AG08396 (cell line): Measurements from ENCODE around the gene APOC4.
"Not testable (repeated sequence)": the region's sequence is repeated elsewhere in the genome, so short reads cannot be mapped to it uniquely, and the experiment has no call there.

ENCODE experiments used
- DNase-seq: peaks from one replicate; pipeline ENCODE4 v3.0.0; 2012; ENCODE audit warnings: low spot score, mixed read lengths

APOC4 gene

GRCh38 chr19:44914433-44915206, 27.4 kb upstream of the APOC4 start, which contains the start of gene APOC1:
APOC1 (plus strand) TSS chr19:44914608; CDS start chr19:44914892, 284 bp downstream.
- peak; percentile 93 for DNase-seq

DNA sequence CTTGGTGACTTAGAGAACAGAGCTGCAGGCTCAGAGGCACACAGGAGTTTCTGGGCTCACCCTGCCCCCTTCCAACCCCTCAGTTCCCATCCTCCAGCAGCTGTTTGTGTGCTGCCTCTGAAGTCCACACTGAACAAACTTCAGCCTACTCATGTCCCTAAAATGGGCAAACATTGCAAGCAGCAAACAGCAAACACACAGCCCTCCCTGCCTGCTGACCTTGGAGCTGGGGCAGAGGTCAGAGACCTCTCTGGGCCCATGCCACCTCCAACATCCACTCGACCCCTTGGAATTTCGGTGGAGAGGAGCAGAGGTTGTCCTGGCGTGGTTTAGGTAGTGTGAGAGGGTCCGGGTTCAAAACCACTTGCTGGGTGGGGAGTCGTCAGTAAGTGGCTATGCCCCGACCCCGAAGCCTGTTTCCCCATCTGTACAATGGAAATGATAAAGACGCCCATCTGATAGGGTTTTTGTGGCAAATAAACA, 17.8 kb upstream of the APOC4 start:
- no peak for DNase-seq

GRCh38 chr19:44925114-44925891, 16.7 kb upstream of the APOC4 start:
- peak; percentile 55 for DNase-seq

DNA sequence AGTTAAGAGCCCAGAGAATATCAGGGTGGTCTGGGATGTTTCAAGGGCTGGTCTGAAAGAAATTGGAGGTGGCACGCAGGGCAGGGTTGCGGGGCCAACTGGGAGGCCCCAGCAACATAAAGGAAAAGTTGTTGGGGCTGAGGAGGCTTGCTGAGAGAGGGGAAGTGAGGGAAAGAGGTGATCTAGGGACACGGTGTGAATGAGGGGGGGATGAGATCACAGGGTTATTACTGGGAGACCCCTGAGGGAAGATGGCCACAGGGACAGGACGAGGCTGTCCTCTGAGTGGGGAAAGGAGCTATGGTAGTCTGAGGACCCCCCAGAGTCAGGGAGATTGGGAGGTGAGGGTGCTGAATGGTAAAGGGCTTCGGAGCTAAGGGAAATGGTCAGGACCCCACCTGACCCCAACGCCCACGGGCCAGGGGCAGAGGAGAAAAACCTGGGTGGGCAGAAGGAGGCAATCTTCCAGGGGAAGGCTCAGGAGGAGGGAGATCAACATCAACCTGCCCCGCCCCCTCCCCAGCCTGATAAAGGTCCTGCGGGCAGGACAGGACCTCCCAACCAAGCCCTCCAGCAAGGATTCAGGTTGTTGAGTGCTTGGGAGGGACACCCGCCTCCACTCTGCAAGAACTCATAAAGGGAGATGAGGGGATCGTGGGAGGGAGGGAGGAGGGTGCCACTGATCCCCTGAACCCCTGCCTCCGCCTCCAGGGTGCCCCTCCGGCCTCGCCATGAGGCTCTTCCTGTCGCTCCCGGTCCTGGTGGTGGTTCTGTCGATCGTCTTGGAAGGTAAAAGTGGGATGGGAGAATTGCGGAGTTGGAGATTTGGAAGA, 15.6 kb upstream of the APOC4 start:
- not testable (repeated sequence) for DNase-seq

DNA sequence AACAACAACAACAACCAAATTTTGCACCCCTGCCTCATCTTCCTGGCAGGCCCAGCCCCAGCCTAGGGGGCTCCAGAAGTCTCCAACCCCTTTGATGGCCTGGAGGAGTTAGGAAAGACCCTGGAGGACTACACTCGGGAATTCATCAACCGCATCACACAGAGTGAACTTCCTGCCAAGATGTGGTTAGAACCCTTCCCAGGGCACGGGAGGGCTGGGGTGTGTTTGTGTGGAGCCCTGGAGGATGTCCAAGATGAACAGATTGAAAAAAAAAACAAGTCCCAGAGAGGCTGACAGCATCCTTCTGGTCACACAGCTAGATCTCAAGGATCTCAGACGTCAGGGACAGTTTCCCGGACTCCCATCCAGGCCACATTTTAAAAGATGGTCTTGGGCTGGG, 14.3 kb upstream of the APOC4 start:
- DNase-seq, result peak; percentile 61

- DNase-seq, result no peak
Observed at GRCh38 chr19:44930088-44930487, 11.9 kb upstream of the APOC4 start.

- no peak for DNase-seq
Observed at GRCh38 chr19:44931541-44931940, 10.5 kb upstream of the APOC4 start.

DNA sequence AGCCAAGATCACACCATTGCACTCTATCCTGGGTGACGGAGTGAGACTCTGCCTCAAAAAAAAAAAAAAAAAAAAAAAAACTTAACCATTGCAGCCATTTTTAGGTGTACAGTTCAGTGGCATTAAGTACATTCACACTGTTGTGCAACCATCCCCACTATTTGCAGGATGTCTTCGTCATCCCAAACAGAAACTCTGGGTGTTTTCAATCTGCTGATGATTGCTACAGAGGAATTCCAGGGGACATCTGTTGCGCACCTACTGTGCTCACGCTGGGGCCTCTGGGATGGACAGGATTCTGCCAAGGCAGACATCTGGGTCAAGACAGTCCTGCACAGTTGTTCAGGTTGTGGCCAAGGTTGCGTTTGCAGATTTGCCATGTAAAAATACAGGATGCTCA, 2.4 kb upstream of the APOC4 start:
- DNase-seq, result no peak

- no peak for DNase-seq
Observed at GRCh38 chr19:44943801-44944249, 1.8 kb downstream of the APOC4 start.

- DNase-seq, result no peak
Observed at GRCh38 chr19:44947041-44947581, 5.1 kb downstream of the APOC4 start.

- DNase-seq, result no peak
Observed at GRCh38 chr19:44948237-44948636, 6.2 kb downstream of the APOC4 start.

DNA sequence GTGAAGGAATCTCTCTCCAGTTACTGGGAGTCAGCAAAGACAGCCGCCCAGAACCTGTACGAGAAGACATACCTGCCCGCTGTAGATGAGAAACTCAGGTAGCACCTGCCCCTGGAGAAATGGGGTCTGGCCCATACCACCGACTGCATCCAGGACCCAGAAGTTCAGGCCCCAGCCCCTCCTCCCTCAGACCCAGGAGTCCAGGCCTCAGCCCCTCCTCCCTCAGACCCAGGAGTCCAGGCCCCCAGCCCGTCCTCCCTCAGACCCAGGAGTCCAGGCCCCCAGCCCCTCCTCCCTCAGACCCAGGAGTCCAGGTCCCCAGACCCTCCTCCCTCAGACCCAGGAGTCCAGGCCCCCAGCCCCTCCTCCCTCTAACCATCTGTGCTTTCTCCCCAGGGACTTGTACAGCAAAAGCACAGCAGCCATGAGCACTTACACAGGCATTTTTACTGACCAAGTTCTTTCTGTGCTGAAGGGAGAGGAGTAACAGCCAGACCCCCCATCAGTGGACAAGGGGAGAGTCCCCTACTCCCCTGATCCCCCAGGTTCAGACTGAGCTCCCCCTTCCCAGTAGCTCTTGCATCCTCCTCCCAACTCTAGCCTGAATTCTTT, 6.8 kb downstream of the APOC4 start:
- DNase-seq, result no peak

DNA sequence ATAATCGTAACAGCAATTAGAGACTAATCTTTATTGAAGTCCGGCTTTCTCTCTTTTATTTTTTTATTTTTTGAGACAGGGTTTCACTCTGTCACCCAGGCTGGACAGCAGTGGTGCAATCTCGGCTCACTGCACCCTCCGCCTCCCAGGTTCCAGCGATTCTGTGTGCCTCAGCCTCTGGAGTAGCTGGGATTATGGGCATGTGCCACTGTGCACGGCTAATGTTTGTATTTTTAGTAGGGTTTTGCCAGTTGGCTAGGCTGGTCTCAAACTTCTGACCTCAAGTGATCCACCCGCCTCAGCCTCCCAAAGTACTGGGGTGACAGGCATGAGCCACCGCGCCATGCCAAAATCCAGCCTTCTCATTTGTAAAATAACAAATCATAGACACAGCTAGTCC, 7.5 kb downstream of the APOC4 start:
- DNase-seq, result no peak

DNA sequence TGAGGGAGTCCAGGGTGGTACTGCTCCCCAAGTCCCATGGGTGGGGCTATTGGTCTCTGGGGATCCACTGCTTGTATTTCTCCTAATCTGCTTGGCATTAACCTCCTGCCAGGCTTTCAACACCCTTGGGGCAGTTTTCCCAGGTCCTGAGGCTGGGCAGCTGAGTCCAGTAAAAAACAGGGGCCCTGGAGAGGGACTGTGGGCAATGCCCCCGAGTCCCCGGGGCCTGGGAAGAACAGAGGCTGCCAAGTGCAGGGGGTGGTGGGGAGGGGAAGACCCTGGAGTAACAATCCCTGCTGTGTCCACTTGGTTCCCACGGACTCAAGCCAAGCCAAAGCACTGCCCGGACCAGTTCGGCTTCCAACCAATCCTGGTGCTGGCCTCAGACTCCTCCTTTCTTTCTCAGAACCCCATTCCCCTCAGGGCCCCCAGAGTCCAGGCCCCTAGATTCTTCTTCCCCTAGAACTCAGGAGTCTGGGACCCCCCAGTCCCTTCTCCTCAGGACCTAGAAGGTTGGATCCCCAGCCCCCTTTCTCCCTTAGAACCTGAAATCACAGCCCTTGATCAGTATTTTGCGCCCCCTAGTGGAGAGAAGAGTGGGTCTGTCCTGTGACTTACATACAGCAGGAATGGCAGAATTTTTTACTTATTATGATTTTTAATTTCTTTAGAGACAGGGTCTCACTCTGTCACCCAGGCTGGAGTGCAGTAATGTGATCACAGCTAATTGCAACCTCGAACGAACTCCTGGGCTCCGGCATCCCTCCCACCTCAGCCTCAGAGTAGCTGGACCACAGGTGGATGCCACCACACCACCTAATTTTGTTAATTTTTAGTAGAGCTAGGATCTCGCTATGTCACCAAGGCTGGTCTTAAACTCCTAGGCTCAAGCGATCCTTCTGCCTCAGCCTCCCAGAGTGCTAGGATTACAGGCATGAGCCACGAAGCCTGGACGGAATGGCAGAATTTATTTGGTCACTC, 9.4 kb downstream of the APOC4 start:
- peak; percentile 77 for DNase-seq

- DNase-seq, result no peak
Observed at GRCh38 chr19:44954278-44954648, 12.2 kb downstream of the APOC4 start.

- DNase-seq, result peak; percentile 99
Observed at GRCh38 chr19:44954649-44955504, 12.8 kb downstream of the APOC4 start, which contains the start of gene CLPTM1. CLPTM1 (plus strand) TSS chr19:44955380; CDS start chr19:44955396, 16 bp downstream.

DNA sequence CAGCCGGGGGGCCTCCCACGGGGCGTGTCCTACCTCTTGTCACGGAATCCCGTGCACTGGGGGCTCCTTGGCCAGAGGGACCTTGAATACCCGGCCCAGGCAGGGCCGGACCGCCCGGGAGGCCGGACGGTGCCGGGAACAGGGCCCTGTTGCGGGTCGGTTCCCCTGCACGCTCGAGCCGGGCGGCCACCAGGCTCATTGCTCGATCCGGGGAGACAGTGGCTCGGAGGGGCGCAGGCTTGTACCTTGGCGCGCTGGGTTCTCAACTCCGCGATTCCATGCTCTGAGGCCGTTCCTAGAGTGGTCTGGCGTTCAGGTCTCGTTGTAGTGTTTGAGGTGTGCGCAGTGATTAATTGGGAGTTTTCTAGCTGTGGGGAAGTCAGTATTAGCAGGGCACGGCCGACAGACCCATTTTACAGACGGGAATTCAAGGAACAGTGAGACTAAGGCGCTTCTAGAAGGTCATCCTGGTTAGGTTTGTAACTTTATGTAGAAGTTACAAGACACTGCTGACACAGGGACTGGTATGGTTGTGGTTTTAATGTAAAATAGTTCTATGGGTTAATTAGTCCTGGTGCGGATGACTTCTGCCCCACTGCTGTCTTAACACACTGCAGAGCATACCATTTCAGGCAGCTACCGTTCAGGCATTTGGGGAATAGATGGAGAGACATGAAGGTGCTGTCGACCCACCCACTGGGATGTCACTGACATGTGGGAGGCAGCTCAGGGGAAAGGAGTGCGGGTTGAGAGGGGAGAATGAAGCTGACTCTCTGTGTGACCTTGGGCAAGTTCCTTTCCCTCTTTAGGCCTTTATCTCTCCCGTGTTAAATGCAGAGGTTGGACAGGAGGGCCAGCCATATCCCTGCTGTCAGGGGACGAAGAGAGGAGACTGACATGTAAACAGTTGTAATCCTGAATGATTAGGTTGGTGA, 13.7 kb downstream of the APOC4 start:
- no peak for DNase-seq

DNA sequence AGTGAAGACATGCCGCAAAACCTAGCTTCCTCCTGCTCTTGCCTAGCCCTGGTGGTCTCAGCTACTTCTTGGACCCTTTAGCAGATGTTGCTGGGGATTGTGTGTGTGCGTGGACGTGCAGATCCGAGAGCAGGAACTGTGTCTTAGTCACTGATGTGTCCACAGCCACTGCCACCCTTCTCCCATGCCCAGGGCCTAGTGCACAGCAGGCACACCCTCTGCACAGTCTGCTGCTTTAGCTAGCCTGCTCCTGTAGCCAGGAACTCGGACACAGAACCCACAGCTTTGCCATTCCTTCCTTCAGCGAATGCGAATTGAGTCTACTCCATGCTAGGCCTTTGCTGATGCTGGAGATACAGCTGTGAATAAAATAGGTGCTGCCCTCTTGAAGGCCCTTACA, 15.5 kb downstream of the APOC4 start:
- no peak for DNase-seq
